DMS114 treated with DMSO at 0.1 percent for 48 hours (cell line): ENCODE results near the gene SLF2.
A peak's percentile ranks its signal among the peaks of the same experiment; 100 is the strongest.

Experiments
- DNase-seq: peaks from one replicate; lab custom pipeline; 2025; ENCODE audit not compliant: unreplicated experiment; lab: John Stamatoyannopoulos, UW

Gene SLF2

DNA sequence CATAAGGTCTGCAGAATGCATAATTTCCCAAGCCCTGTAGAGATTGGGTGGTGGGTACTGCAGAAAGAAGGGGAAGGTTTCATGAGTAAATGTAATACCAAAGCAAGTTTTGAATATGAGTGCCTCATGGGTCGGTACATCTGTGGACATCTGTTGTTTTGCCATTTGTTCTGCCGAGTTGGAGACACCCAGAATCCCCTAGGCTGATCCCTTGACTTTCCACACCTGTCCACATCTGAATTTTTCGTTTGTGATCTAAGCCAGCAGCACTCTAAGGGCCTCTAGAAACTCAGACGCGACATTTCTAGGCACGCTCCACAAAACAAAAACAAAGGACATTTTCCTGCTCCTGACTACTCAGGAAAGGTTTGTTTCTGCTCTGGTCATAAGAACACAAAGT is 11.7 kb upstream of the SLF2 start:
- no peak for DNase-seq

DNA sequence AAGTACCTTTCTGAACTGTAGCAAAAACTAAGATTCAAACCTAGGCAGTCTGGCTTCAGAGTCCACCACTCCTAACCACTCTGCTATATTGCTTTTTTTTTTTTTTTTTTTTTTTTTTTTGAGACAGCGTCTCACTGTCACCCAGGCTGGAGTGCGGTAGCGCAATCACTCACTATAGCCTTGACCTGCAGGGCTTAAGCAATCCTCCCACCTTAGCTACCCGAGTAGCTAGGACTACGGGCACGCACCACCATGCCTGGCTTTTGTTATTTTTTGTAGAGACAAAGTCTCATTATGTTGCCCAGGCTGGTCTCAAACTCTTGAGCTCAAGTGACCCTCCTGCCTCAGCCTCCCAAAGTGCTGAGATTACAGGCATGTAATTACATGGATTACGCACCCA is 10.1 kb upstream of the SLF2 start:
- DNase-seq: no peak

GRCh38 chr10:100904917-100905316 is 7.8 kb upstream of the SLF2 start:
- DNase-seq: no peak

DNA sequence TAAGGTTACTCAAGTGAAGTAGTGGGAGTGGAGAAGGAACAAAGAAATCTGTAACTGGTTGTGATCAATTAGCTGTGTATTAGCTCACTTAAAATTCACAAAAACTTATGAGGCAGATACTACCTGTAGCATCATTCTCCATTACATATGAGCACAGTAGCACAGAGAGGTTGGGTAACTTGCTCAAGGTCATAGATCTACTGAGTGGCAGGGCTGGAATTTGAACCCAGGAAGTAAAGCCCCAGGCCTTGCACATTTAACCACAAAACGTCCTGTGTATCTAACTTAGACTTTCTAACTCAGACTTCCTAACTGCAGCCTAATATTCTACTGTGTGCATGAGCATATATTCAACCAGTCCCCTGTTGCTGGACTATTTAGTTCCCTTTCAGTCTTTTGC is 5.6 kb upstream of the SLF2 start:
- DNase-seq: no peak

DNA sequence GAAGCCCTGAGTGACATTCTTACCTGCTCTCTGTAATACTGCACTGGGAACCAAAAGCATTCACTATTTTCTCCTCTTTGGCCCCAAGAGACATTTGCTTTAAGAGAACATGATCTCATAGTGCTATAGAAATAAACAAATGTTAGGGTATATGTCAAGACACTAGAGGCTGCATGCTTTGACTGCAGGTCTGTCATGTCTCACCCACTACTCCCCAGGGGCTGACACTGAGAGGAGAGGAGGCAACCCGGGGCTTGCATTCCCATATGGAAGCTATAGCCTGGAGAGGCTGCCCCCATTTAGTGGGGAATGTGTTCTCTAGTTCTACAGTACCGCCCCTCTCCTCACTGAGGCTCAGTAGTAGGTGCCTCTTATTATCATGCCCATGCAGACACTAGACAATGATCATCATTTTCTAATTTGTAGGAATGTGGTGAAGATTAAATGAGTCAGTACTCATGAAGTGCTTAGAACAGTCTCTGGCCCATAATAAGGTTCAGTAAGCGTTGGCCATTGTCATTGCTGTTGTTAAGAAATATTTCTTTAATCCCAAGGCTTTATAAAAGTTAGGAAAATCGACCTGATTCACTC is 4.9 kb upstream of the SLF2 start:
- no peak for DNase-seq

DNA sequence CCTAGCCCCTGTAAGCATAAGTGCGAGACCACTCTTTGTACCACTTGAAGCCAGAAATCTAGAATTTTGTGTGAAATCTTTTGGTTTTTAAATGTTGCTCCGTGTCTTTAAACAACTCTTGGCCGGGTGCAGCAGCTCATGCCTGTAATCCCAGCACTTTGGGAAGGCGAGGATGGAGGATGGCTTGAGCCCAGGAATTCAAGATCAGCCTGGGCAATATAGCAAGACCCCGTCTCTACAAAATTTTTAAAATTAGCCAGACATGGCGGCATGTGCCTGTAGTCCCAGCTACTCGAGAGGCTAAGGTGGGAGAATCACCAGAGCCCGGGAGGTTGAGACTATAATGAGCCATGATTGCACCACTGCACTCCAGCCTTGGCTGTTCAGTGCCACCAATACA is 4.4 kb upstream of the SLF2 start:
- no peak for DNase-seq

DNA sequence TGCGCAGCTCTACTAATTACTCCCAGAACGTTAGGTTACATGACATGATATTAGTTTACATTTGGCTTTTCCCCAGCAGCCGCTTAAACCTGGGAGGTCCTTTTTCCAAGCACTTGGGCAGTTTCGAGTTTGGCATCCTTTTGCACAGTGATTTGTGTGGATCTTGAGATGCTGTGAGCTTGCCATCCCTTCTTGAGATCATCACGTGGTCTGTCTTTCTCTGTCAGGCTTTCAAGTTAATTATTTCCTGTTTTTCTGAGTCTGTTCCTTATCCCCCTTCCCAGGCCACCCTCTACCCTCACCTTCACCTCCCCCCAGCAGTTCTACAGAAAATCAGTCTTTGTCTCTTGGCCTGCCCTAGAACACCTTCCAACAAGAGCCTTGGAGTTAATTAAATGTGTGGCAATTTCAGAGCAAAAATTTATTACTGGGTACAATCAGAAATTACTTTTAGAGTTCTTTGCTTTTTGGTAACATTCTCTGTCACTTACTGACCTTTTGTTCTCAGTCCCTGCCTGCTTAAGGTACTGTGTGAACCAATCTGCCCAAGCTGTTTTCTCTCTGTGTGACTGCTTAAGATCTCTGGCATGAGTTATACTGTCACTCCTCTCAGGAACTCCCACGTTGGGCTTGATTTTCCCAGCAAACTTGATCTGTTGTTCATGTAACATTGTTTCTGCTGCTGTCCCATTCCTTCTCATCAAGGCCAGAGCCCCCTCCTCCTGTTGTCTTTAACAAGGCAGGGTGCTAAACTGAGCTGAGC is 3.1 kb upstream of the SLF2 start:
- DNase-seq: no peak

DNA sequence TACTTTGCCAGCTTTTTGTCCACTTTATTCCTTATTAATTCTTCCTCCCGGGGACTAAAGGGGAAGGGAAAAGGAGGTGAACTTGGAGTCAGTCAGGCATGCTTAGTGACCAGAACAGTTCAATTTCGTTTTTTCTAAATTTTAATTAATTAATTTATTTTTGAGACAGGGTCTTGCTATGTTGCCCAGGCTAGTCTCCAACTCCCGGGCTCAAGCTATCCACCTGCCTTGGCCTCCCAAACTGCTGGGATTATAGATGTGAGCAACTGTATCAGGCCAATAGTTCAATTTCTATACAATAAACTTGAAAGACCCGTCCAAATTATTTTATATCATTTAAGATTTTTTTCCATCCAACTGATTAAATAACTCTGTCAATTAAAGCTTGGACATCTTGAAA is 1.3 kb upstream of the SLF2 start:
- no peak for DNase-seq

DNA sequence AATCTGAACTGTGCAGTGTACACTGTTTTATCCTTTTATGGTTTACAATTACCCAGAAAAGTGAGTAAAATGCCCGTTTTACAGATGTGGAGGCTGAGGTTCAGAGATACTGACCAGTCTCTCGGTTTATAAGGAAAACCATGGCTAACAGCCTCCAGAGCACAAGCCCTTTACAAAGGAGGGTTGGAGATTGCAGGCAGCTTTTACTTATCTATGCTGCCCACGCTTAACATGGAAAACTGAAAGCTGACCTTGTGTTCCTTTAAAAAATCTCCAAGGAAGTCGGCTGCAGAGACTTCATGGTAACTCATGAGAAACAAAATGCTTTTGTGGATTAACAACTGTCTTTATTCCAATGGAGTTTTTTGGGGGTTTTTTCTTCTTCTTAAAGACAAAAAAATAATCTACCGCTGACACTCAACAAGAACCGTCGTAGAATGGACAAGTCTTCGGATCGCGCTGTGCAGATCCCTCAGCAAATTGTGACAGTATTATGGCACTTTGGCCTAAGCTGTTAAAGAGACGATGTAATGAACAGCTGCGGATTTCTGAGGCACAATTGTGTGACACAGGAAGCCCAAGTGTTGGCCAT is 654 bp upstream of the SLF2 start:
- DNase-seq: peak; percentile 43

GRCh38 chr10:100913470-100913865 is 705 bp downstream of the SLF2 start:
- DNase-seq: no peak

GRCh38 chr10:100917071-100917470 is 4.3 kb downstream of the SLF2 start:
- no peak for DNase-seq

DNA sequence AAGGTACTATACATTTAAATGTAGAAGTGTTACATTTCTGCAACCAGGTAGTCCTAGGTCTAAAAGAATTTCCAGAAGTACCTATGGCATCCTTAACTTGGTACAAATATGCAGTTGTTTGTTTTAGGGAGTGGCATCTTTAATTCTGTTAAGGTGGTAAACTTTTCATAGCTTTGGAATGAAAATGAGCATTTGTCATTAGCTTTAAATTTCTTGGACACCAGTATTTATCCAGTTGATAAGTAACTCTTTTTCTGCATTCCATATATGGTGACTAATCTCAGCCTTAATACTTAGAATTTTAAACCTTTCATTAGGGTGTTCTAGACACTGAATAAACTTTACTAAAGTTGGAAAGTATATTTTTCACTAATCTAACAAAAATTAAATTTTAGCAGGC is 10.8 kb downstream of the SLF2 start:
- no peak for DNase-seq

DNA sequence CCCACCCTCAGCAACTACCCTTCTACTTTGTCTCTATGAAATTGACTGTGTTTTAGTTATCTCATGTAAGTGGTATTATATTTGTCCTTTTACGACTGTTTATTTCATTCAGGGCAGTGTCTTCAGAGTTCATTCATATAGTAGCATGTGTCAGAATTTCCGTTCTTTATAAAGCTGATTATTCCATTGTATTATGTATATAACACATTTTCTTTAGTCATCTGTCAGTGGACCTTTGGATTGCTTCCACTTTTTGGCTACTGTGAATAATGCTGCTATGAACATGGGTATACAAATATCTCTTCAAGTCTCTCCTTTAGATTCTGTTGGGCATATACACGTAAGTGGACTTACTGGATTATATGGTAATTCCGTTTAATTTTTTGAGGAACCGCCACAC is 14.5 kb downstream of the SLF2 start:
- no peak for DNase-seq

DNA sequence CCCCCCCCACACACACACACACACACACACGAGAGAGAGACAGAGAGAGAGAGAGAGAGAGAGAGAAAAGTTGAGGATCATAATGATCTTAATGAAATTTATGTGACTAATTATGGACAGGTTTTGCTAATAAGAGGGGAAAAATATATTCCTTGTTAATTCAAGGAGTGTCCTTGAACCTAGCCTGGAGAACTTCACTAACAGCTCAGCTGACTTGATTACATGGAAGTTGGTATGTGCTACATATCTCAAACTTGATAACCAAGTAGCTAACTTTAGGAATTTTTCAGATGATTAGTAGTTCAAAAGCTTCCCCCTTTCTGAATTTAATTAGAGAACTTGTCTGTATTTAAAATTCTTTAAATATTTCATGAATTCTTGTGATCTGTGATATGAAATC is 15.3 kb downstream of the SLF2 start:
- DNase-seq: no peak

DNA sequence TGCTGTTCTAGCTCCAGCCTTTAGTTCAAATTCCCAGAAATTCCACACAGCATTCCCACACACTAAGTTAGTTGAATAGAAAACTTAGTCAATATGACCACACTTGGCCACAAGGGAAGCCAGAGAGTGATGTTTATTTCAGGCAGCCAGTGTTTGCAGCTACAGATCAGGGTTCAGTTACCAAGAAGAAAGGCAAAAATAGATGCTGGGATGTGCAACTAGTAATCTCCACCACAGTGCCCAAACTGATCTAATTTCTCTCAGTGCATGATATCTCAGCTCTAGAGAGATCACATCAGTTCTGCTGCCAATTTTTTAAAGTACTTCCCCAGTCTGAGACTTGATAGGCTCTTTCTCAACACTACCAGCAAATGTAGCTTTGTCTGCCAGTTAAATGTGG is 17.6 kb downstream of the SLF2 start:
- DNase-seq: peak; percentile 23

DNA sequence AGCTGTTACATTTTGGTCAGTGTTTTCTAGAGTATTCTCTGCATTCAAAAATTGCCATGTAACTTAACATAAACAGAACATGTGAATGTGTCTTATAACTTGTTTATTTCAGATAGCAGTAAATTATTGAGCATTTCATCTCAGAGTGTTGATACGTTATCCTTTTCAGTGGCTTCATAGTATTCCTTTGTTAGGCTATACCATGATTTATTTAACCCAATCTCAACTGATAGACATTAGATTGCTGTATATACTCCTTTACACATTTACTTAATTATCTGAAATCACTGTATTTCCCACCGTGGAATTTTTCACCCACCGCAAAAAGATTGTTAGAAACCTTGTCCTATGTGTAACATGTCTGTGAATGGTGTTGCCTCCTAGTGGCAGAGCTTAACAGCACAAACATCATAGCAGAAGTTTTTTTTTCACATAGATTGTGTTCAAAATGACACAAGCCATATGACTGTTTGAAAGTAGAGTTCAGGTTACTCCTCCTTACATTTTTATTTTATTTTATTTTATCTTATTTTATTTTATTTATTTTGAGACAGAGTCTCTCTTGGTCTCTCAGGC is 21.4 kb downstream of the SLF2 start:
- DNase-seq: no peak

GRCh38 chr10:100939763-100940344 is 27.1 kb downstream of the SLF2 start:
- DNase-seq: no peak

DNA sequence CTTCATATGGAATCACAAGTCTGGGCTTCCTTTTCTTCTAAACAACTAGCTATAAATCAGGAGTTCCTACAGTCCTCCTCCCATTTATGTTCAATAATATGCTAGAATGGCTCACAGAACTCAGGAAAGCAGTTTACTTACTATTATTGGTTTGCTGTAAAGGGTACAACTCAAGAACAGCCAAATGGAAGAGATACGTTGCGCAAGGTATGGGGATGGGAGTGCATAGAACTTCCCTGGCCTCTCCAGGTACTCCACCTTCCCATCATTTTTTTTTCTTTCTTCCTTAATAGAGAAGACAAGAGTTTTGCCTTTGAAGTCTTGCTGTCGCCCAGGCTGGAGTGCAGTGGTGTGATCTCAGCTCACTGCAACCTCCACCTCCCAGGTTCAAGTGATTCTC is 29.5 kb downstream of the SLF2 start:
- no peak for DNase-seq

DNA sequence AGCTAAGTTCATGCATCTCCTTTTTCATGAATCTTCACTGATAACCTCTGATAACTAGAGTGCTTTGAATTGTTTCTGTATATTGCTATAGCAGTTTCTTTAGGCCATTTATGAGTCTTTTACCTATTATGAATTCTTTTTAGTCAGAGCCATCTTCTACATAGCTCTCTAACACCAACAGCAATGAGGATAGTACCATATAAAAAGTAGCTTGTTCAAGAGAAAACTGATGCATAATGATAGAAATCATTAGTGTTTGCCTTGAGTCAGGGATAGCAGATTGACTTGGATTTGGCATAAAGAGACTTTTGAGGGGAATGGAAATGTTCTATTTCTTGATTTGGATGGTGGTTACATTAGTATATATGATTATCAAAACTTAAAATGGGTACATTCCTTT is 30.7 kb downstream of the SLF2 start:
- no peak for DNase-seq

DNA sequence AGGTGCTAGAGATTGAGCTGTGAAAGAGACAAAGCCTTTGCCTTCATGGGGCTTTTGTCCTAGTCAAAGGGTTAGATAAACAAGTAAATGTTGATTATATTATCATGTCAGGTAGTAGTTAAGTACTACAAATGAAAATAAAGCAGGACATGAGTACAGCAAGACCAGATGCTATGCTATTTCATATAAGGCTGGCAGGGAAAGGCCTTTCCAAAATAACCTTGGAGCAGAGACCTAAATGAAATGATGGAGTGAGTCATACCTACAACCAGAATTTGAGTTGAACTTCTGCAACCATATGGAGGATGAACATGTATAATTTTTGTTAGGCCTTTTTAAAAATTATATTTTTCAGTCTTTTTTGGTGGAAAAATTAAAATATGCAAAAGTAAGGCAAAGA is 33.0 kb downstream of the SLF2 start:
- DNase-seq: no peak

- no peak for DNase-seq
Measured at GRCh38 chr10:100948916-100949315, 36.2 kb downstream of the SLF2 start.

GRCh38 chr10:100960251-100960650 is 47.5 kb downstream of the SLF2 start:
- DNase-seq: no peak
